NCI-H2029 treated with DMSO at 0.1 percent for 48 hours (cell line): ENCODE data around the gene OR7C1.
"Not testable (repeated sequence)": the region's sequence is repeated elsewhere in the genome, so short reads cannot be mapped to it uniquely, and the experiment has no call there.

Source experiments
- DNase-seq: peaks from one replicate; lab custom pipeline; 2025; lab: John Stamatoyannopoulos, UW

The OR7C1 gene

DNA sequence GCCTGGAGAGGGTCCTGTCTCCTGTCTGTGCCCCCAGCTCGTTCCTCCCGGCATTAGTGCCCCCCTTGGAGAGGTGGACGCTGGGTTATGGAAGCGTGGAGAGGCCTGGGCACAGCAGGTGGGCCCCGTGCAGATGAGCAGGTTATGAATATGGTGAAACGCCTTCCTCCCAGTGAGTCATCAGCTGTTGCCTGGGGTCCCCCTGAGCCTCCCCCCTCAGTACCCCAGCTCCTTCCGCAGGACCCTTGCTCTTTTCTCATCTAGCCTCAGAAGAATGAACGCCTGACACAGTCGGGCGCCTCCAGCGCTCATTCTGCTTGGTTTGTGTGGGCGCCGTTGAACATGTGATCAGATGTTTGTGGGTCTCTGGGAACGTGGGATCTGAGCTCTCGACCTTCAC is 69.1 kb downstream of the OR7C1 start:
- DNase-seq = not testable (repeated sequence)

DNA sequence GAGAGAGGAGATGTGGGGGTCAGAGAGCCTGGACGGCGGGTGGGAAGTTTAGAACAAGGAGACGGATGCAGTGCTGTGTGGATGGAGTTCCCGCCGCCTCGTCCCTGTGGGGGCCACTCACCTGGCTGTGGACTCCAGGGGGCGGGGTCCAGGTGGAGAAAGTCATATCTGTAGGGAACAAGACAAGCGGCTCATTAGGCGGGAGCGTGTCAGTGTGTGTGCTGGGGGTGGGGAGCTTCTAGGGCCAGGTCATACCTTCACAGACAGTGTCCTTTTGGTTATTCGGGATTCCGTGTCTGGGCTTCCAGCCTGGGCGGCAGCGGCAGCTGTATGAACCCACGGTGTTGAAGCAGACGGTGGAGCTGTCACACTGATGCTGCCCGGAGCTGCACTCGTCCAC is 69.6 kb downstream of the OR7C1 start:
- not testable (repeated sequence) for DNase-seq

DNA sequence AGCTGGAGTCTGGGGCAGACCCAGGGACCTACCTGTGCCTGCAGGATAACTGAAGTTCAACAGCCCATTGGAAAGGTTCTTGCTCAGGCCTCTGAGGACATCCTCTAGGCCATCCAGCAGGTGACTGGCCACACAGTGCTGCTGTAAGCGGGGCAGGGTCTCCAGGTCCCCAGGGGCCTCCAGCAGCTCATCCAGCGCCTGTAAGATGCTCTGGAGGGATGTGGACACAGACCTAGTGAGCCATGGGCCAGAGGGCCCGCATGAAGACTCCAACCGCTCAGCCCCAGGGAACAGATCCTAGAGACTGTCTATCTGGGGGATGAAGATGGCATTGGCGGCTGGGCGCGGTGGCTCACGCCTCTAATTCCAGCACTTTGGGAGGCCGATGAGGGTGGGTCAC is 70.6 kb downstream of the OR7C1 start:
- DNase-seq = no peak

DNA sequence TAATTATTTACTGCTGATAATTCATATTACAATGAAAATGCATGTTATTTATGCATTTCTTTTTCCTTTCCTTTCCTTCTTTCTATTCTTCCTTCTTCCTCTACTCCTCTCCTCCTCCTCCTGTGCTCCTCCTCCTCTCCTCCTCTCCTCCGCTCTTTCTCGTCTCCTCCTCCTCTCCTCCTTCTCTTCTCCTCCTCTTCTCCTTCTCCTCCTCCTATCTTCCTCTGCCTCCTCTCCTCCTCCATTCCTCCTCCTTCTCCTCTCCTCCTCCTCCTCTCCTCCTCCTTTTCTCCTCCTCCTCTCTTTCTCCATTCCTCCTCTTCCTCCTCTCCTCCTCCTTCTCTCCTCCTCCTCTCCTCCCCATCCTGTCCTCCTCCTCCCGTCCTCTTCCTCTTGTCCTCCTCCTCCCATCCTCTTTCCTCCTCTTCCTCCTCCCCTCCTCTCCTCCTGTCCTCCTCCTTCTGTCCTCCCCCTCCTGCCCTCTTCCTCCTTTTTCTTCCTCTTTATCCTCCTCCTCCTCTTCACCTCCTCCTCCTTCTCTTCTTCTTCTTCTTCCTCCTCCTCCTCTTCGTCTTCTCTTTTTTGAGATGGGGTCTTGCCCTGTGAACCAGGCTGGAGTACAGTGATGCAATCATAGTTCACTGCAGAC is 71.4 kb downstream of the OR7C1 start:
- no peak for DNase-seq

DNA sequence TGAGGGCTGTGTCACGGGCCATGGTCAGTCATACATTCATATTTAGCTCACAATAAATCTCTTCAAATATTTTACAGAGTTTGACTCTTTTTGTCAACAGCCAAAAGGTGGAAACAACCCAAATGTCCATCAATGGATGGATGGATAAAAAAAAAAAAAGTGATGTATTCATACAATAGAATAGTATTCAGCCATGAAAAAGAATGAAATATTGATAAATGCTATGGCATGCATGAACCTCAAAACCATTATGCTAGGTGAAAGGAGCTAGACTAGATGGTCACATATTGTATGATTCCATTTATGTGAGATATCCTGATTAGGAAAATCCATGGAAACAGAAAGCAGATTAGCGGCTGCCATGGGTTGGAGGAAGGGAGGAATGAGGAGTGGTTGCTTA is 72.9 kb downstream of the OR7C1 start:
- no peak for DNase-seq

DNA sequence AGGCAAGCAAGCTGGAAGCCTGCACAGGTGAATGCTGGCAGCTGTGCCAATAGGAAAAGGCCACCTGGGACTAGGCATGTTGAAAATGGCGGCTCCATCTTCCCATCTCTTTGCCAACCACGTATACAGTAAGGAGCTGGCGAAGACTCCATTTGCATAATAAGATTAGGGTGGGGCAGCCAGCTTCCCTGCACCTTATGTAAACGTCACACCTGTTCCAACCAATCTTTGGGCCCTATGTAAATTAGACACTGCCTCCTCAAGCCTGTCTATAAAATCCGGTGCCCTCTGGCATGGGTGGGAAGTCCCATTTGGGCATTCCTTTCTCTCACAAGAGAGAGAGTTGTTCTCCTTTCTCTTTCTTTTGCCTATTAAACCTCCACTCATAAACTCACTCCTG is 73.4 kb downstream of the OR7C1 start:
- DNase-seq = no peak

DNA sequence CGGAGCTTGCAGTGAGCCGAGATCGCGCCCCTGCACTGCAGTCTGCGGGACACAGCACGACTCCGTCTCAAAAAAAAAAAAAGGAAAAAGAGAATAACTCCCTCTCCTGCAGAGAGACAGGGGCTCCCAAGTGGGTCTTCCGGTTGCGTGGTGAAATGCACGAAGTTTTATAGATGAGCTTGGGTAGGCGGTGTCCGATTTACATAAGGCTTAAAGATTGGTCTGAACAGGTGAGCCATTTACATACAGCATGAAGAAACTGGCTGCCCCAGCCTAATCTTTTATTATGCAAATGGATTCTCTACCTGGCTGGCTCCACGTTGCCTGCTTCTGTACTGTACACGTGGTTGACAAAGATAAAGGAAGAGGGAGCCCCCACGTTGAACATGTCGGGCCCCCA is 76.2 kb downstream of the OR7C1 start:
- no peak for DNase-seq

DNA sequence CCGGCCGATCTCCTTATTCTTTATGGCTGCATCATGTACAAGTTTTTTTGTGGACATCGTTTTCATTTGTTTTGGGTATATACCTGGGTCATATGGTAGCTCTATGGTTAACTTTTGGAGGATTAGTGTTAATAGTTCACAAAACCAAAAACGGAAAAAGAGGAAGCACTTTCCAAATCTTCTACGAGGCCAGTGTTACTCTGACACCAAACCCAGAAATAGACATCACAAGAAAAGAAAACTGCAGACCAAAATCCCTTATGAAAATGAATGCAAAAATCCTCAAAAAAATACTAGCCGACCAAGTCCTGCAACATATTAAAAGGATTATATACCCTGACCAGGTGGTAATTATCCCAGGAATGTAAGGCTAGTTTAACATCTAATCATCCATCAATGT is 86.4 kb downstream of the OR7C1 start:
- DNase-seq = no peak
